ENCODE data around the gene TCF7. TPM values are rescaled to one million over a fixed set of nuclear protein-coding genes. Genes with fewer than 3 reads are reported as not detected.

Gene TCF7
- total and polyA plus RNA-seq, 2 of the 13 experiments (the other 11 are each of a cell fraction or from before 2014, with no cell fraction given), result 6.3 to 6.8 TPM

DNA sequence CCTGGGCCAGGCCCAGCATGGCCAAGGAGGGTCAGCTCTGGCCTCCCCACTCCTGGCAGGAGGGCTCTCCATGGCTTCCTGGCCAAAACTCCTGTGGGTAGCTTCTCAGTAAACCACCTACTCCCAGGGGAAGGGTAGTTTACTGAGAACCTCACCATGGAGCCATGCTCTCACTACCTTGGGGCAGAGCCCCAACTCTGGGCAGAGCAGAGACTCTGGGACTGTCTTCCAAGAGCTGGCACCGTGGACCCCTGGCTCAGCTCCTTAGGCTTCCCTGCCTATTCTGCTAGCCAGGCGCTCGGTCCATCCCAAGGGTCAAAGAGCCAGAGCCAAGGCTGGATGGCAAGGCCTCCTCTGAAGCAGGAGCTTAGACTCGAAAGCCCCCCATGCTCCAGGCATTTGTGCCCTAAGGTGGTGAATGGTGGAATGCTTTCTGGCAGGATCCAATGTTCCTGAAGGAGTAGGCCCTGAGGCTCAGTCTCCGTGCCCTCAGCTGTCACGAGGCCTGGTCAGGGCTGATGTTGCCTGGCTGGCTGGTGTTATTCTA lies 19.6 kb downstream of the TCF7 start (continued):
- TF ChIP-seq ZNF333 (CRISPR knock-in tag; IDR thresholded peaks at IDR 0.05; ENCODE audit: borderline replicate concordance), result no peak

DNA sequence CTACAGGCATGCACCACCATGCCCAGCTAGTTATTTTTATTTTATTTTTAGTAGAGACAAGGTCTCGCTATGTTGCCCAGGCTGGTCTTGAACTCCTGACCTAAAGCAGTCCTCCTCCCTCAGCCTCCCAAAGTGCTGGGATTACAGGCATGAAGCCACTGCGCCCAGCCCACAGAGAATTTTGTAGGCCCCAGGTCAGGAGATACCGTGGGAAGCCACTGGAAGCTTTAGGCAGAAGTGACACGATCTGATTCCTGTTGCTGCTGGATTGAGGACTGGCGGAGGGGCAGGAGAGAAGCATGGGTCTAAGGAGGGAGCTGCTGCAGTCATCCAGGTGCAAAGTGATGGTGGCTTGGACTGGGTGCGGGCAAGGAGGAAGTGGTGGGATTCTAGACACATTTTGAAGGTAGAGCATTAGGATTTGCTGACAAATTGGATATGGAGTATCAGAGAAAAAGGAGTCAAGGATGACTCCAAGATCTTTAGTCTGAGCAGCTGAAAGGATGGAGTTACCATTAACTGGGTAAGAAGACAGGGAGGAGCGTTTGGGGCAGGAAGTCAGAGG lies 20.7 kb downstream of the TCF7 start:
- H3K4me2 ChIP-seq (ENCODE audit: low read depth, low read length), result no peak overlapping the region
- H3K27me3 ChIP-seq (ENCODE audit: control insufficient read depth in 1 of 2, insufficient read depth in 2 of 2, low read length in 2 of 2), result no peaks in the 10 kb centered on the region
- 95% methylated on average over 7 of the region's 7 CpGs for WGBS (ENCODE audit: low lambda C conversion rate)
- no peak for DNase-seq (ENCODE audit: low spot score)
- no peaks in the 10 kb centered on the region for H3K4me1 ChIP-seq (ENCODE audit: insufficient read depth, low read length)
- H3K79me2 ChIP-seq (ENCODE audit: insufficient read depth, low read length), result no peaks in the 10 kb centered on the region
- H3K27ac ChIP-seq (ENCODE audit: extremely low read length, insufficient read depth, low read length), result no peak overlapping the region
- in situ Hi-C loops (cut with HindIII; ENCODE audit: extremely low pct_ligation_motif_present, low pct_unique_long_range_greater_than_20kb) (loop anchor here (5.0 kb wide), 1 partner anchor 93 kb away; no protein-coding TSS in a partner anchor), intact Hi-C loops (cut with micrococcal nuclease; ENCODE audit: unreplicated experiment) (no loop called here)
- H4K20me1 ChIP-seq (ENCODE audit: insufficient read depth, low read length), result peaks cover 4% of the 10 kb centered on the region
- FAIRE-seq, result no peak
- no peak for TF ChIP-seq MEIS2 (CRISPR knock-in tag; IDR thresholded peaks at IDR 0.05)
- ChIA-PET POLR2A (no interaction called here), CTCF (ENCODE audit: low intra/inter-chr PET ratio, low total read pairs) (no interaction called here)
- H3K36me3 ChIP-seq (replicated peaks in 1 of 2; ENCODE audit: control insufficient read depth in 1 of 2, insufficient read depth in 2 of 2, low read length in 2 of 2), result peaks cover 12 to 55% of the 10 kb centered on the region in 2 experiments; a peak in 4 of 5 replicates
- no peak for ATAC-seq
- BruUV-seq (replicated peaks), result no TSS peak
- no peaks in the 10 kb centered on the region for H3K9me3 ChIP-seq (ENCODE audit: low read length)
- no peak overlapping the region for H3K4me3 ChIP-seq (replicated peaks in 1 of 3; ENCODE audit: insufficient read depth in 1 of 3, low read depth in 2 of 3, low read length in 3 of 3)
- no peak overlapping the region for H2AFZ ChIP-seq (ENCODE audit: low read length)
- no peak overlapping the region for H3K9ac ChIP-seq (ENCODE audit: insufficient read depth, low read depth, low read length)

DNA sequence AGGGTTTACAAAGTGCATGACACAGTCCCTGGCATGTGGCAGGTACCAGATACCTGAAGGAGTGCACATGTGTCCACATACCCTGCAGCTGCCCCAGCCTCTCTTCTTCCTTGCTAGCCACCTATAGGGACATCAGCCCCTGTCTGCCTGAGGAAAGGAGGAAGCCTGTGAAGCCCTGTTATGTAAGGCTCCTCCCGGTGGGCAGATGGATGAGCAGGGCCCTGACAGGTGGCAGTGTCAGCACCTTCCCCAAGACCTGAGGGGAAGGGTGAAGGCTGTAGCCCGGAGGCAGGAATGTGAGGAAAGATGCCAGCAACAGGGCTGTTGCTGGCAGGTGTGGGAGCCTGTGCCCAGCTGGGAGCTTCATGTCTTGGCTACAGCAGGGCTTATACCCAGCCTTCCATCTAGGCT lies 21.7 kb downstream of the TCF7 start:
- Histone ChIP-seq H4K20me1 (ENCODE audit: insufficient read depth, low read length) (peaks cover 13% of the 10 kb centered on the region), H3K27ac (ENCODE audit: extremely low read length, insufficient read depth, low read length) (no peak overlapping the region), H3K9ac (ENCODE audit: insufficient read depth, low read depth, low read length) (no peak overlapping the region), H3K4me1 (ENCODE audit: insufficient read depth, low read length) (peaks cover 8% of the 10 kb centered on the region), H2AFZ (ENCODE audit: low read length) (no peak overlapping the region), H3K9me3 (ENCODE audit: low read length) (no peaks in the 10 kb centered on the region), H3K4me2 (ENCODE audit: low read depth, low read length) (no peak overlapping the region), H3K79me2 (ENCODE audit: insufficient read depth, low read length) (no peaks in the 10 kb centered on the region), H3K27me3 (ENCODE audit: control insufficient read depth in 1 of 2, insufficient read depth in 2 of 2, low read length in 2 of 2) (no peaks in the 10 kb centered on the region), H3K4me3 (replicated peaks in 1 of 3; ENCODE audit: insufficient read depth in 1 of 3, low read depth in 2 of 3, low read length in 3 of 3) (no peak overlapping the region), H3K36me3 (replicated peaks in 1 of 2; ENCODE audit: control insufficient read depth in 1 of 2, insufficient read depth in 2 of 2, low read length in 2 of 2) (peaks cover 13 to 61% of the 10 kb centered on the region in 2 experiments; a peak in 4 of 5 replicates)
- TF ChIP-seq RBM22 (optimal IDR thresholded peaks at IDR 0.05; ENCODE audit: low read length) (peak; percentile 33), AGO2 (optimal IDR thresholded peaks at IDR 0.05; ENCODE audit: low read depth, low read length) (peak; percentile 36), PHF20 (CRISPR knock-in tag; IDR thresholded peaks at IDR 0.05) (no peak)
- ChIA-PET POLR2A (no interaction called here), CTCF (ENCODE audit: low intra/inter-chr PET ratio, low total read pairs) (no interaction called here)
- in situ Hi-C loops (cut with HindIII; ENCODE audit: extremely low pct_ligation_motif_present, low pct_unique_long_range_greater_than_20kb), result loop anchor here (5.0 kb wide), 1 partner anchor 94 kb away; no protein-coding TSS in a partner anchor
- FAIRE-seq (no peak), DNase-seq (ENCODE audit: low spot score) (no peak), ATAC-seq (no peak)
- WGBS (ENCODE audit: low lambda C conversion rate), result 94% methylated on average over 2 of the region's 2 CpGs
- intact Hi-C loops (cut with micrococcal nuclease; ENCODE audit: unreplicated experiment), result no loop called here
- no TSS peak for BruUV-seq (replicated peaks)

All from HepG2 (cell line).